ENCODE data around the gene UBE2Z.

GRCh38 chr17:48908047-48908843 is at the start of gene UBE2Z:
- peak; percentile 89 for TF ChIP-seq POLR2AphosphoS5 (IDR thresholded peaks at IDR 0.05; ENCODE audit: low read depth, low read length)
- peak; percentile 31 to 52 (median 39) for TF ChIP-seq CTCF (IDR thresholded peaks at IDR 0.05; ENCODE audit: control extremely low read depth in 1 of 3, insufficient read depth in 1 of 3, low read depth in 1 of 3, low read length in 3 of 3)
- peak; percentile 8 for TF ChIP-seq NANOG (IDR thresholded peaks at IDR 0.05; ENCODE audit: insufficient read depth, low read depth, low read length, poor library complexity, severe bottlenecking)
- no peak for TF ChIP-seq ZNF274 (IDR thresholded peaks at IDR 0.05; ENCODE audit: borderline replicate concordance, extremely low read depth, low read length)
- no peak for TF ChIP-seq EZH2 (IDR thresholded peaks at IDR 0.05; ENCODE audit: low read depth, low read length, severe bottlenecking)
- TF ChIP-seq ASH2L (IDR thresholded peaks at IDR 0.05; ENCODE audit: low read length): peak; percentile 59
- no peak for TF ChIP-seq SRF (IDR thresholded peaks at IDR 0.05; ENCODE audit: low read depth, low read length)
- no peak for TF ChIP-seq RXRA (IDR thresholded peaks at IDR 0.05; ENCODE audit: insufficient read depth, low read depth, low read length)
- no peak for TF ChIP-seq FOSL1 (IDR thresholded peaks at IDR 0.05; ENCODE audit: insufficient read depth, low read depth, low read length)
- no peak for TF ChIP-seq BRCA1 (IDR thresholded peaks at IDR 0.05; ENCODE audit: low read depth, low read length)
- peak; percentile 79 for TF ChIP-seq SP4 (IDR thresholded peaks at IDR 0.05; ENCODE audit: low read length)
- TF ChIP-seq TAF1 (IDR thresholded peaks at IDR 0.05; ENCODE audit: low read depth, low read length): peak; percentile 95
- TF ChIP-seq NRF1 (IDR thresholded peaks at IDR 0.05; ENCODE audit: low read depth, low read length): no peak
- TF ChIP-seq CEBPB (IDR thresholded peaks at IDR 0.05; ENCODE audit: low read depth, low read length): no peak
